HEK293 (cell line): ENCODE data around the gene ZSCAN4.

Source experiments
- CTCF ChIA-PET: fragments of 350-600 bp; formaldehyde crosslinking; extraction: SDS; loops from one replicate; lab custom pipeline; 2021; ENCODE audit warnings: antibody characterized with exemption; lab: Yijun Ruan, JAX
- POLR2A ChIA-PET: fragments of 300-600 bp; formaldehyde crosslinking; extraction: SDS; loops from one replicate; lab custom pipeline; 2020; ENCODE audit warnings: antibody characterized with exemption, inconsistent platforms; lab: Yijun Ruan, JAX
- H3K27ac ChIP-seq: fragments of 200-500 bp; sonication (Bioruptor generic); 2 replicates; pipeline ENCODE4 v1.5.1; 2014; ENCODE audit warnings: low read depth, low read length, control low read depth, inconsistent platforms; ENCODE audit errors: extremely low read depth
- H3K36me3 ChIP-seq, 2 experiments: fragments of 200-500 bp in 1 of 2; sonication (Bioruptor generic) in 1 of 2; 1 replicate in 1 of 2; 2 replicates in 1 of 2; pipeline ENCODE4 v1.5.1; 2014 to 2017; ENCODE audit warnings: inconsistent platforms in 2 of 2, low read length in 2 of 2; ENCODE audit not compliant: control insufficient read depth in 2 of 2, insufficient read depth in 1 of 2
- H3K4me1 ChIP-seq: fragments of 200-500 bp; sonication (Bioruptor generic); 2 replicates; pipeline ENCODE4 v1.5.1; 2014; ENCODE audit warnings: mild to moderate bottlenecking, low read length, inconsistent platforms; ENCODE audit not compliant: control insufficient read depth, insufficient read depth
- H3K4me3 ChIP-seq: 2 replicates; pipeline ENCODE4 v1.5.1; 2011; ENCODE audit warnings: low read depth, mild to moderate bottlenecking, control low read depth, low read length, moderate library complexity
- H3K9me3 ChIP-seq: fragments of 200-500 bp; sonication (Bioruptor generic); 2 replicates; pipeline ENCODE4 v1.5.1; 2014; ENCODE audit warnings: low read depth, low read length, inconsistent platforms; ENCODE audit not compliant: control insufficient read depth, insufficient read depth
- SETDB1 ChIP-seq: IDR thresholded peaks from one replicate; pipeline ENCODE4 v1.6.1; 2017; ENCODE audit warnings: mild to moderate bottlenecking, low read length, moderate library complexity, mixed read lengths; ENCODE audit not compliant: insufficient read length
- SP3 ChIP-seq: fragments of 450-650 bp; formaldehyde crosslinking; IDR thresholded peaks from 2 replicates; pipeline ENCODE4 v1.5.1; 2016; ENCODE audit warnings: missing biosample characterization, missing genetic modification characterization
- TRIM28 ChIP-seq: IDR thresholded peaks from 2 replicates; pipeline ENCODE4 v1.6.1; 2011; ENCODE audit warnings: low read length, control low read depth, borderline replicate concordance
- ZBTB20 ChIP-seq: fragments of 450-650 bp; formaldehyde crosslinking; IDR thresholded peaks from 2 replicates; pipeline ENCODE4 v1.5.1; 2016; ENCODE audit warnings: missing biosample characterization, missing genetic modification characterization
- ZNF112 ChIP-seq: fragments of 450-650 bp; formaldehyde crosslinking; IDR thresholded peaks from 2 replicates; pipeline ENCODE4 v1.5.0; 2017; ENCODE audit warnings: missing biosample characterization, missing genetic modification characterization
- ZNF174 ChIP-seq: fragments of 450-650 bp; formaldehyde crosslinking; IDR thresholded peaks from 2 replicates; pipeline ENCODE4 v1.5.0; 2017; ENCODE audit warnings: missing biosample characterization, mild to moderate bottlenecking, missing genetic modification characterization
- ZNF423 ChIP-seq: fragments of 450-650 bp; formaldehyde crosslinking; IDR thresholded peaks from 2 replicates; pipeline ENCODE4 v1.5.1; 2016; ENCODE audit warnings: missing biosample characterization, missing genetic modification characterization
- ZNF76 ChIP-seq: fragments of 450-650 bp; formaldehyde crosslinking; IDR thresholded peaks from 2 replicates; pipeline ENCODE4; 2016; ENCODE audit warnings: low read depth, missing biosample characterization, missing genetic modification characterization, borderline replicate concordance
- TF ChIP-seq, protein P1 (sequence below): fragments of 450-650 bp; formaldehyde crosslinking; IDR thresholded peaks from 2 replicates; pipeline ENCODE4 v1.5.1; 2016; ENCODE audit warnings: missing biosample characterization, missing genetic modification characterization
- TF ChIP-seq, protein P2 (sequence below): fragments of 450-650 bp; formaldehyde crosslinking; optimal IDR thresholded peaks from 2 replicates; pipeline ENCODE3; 2016; ENCODE audit warnings: missing biosample characterization, mild to moderate bottlenecking, missing genetic modification characterization
- TF ChIP-seq, protein P3 (sequence below): fragments of 450-650 bp; formaldehyde crosslinking; IDR thresholded peaks from 2 replicates; pipeline ENCODE4 v1.5.1; 2017; ENCODE audit warnings: missing biosample characterization, missing genetic modification characterization
- TF ChIP-seq, protein P4 (sequence below): fragments of 450-650 bp; formaldehyde crosslinking; IDR thresholded peaks from 2 replicates; pipeline ENCODE4; 2016; ENCODE audit warnings: missing biosample characterization, missing genetic modification characterization

The ZSCAN4 gene

DNA sequence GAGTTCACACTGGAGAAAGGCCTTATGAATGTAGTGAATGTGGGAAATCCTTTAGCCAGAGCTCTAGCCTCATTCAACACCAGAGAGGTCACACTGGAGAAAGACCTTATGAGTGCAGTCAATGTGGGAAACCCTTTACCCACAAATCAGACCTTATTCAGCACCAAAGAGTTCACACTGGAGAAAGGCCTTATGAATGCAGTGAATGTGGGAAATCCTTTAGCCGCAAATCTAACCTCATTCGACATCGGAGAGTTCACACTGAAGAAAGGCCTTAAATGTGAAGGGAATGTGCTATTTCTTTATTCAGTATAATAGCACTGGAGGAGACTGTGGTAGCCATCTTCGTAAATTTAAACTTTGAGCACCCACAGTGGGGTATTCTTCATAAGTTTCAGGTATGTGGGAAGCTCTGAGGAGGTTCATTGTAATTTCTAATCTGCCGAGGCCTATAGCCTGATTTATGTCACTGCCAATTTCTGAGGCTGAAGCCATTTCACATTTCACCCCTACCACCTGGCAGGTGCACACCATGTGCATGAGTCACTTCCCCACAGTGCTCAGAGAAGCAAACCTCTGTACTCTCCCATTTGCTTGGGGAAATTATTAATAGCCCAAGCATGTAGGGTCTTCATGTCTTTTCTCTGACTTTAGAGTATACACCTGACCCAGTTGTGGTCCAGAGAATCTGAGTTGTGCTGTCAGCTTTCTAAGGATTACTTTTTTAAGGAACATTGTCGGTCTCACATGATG is 19.5 kb downstream of the ZSCAN4 start:
- peaks cover 17% of the 10 kb centered on the region; the same call in 1 of the 2 replicates for H3K9me3 ChIP-seq
- CTCF ChIA-PET: interaction anchor here (0.6 kb wide), 1 partner anchor 211 kb away, joined by 3 read pairs; the partner anchor contains the start of gene ZNF772
- H3K36me3 ChIP-seq: peaks cover 4 to 78% of the 10 kb centered on the region in 2 experiments; a peak in 1 of 3 replicates
- no peak overlapping the region for H3K4me3 ChIP-seq
- H3K4me1 ChIP-seq: no peaks in the 10 kb centered on the region
- no peak overlapping the region for H3K27ac ChIP-seq
- POLR2A ChIA-PET: no interaction called here
- TF ChIP-seq SETDB1 (peak; percentile 94), SP3 (tag by site-specific recombination) (no peak), ZNF423 (tag by site-specific recombination) (no peak), TRIM28 (0 out of 2 replicates have a peak, but pooled peaks have one; percentile 25)
- TF ChIP-seq, all 188 proteins: peak for 2

DNA sequence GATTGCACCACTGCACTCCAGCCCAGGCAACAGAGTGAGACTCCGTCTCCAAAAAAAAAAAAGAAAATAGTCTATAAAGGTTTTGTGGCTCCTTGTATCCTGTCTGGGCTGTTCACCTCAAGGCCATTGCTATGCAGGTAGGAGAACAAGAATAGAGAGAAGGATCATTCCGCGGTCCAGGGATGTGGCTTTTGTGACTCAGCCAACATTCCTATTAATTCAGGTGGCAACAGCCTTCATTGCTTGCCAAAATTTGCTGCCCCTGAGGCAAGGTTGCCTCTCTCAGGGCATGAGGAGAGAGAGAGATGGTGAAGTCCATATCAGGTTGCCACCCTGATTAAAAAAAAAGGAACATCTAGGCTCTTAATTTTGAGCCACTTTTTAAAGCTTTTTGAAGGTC is 21.0 kb downstream of the ZSCAN4 start:
- Histone ChIP-seq H3K27ac (no peak overlapping the region), H3K4me3 (no peak overlapping the region), H3K9me3 (peaks cover 10% of the 10 kb centered on the region; the same call in 1 of the 2 replicates), H3K36me3 (peaks cover 4 to 62% of the 10 kb centered on the region in 2 experiments; a peak in 1 of 3 replicates), H3K4me1 (no peaks in the 10 kb centered on the region)
- TF ChIP-seq, protein P1, sequence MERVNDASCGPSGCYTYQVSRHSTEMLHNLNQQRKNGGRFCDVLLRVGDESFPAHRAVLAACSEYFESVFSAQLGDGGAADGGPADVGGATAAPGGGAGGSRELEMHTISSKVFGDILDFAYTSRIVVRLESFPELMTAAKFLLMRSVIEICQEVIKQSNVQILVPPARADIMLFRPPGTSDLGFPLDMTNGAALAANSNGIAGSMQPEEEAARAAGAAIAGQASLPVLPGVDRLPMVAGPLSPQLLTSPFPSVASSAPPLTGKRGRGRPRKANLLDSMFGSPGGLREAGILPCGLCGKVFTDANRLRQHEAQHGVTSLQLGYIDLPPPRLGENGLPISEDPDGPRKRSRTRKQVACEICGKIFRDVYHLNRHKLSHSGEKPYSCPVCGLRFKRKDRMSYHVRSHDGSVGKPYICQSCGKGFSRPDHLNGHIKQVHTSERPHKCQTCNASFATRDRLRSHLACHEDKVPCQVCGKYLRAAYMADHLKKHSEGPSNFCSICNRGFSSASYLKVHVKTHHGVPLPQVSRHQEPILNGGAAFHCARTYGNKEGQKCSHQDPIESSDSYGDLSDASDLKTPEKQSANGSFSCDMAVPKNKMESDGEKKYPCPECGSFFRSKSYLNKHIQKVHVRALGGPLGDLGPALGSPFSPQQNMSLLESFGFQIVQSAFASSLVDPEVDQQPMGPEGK (tag by site-specific recombination): no peak
- TF ChIP-seq ZNF174: no peak
- TF ChIP-seq, protein P2, sequence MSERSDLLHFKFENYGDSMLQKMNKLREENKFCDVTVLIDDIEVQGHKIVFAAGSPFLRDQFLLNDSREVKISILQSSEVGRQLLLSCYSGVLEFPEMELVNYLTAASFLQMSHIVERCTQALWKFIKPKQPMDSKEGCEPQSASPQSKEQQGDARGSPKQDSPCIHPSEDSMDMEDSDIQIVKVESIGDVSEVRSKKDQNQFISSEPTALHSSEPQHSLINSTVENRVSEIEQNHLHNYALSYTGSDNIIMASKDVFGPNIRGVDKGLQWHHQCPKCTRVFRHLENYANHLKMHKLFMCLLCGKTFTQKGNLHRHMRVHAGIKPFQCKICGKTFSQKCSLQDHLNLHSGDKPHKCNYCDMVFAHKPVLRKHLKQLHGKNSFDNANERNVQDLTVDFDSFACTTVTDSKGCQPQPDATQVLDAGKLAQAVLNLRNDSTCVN (tag by site-specific recombination): no peak
- POLR2A ChIA-PET: no interaction called here
- CTCF ChIA-PET: interaction anchor here (1.3 kb wide), 1 partner anchor 8 kb away, joined by 5 read pairs; the partner anchor contains the start of gene ZNF551

DNA sequence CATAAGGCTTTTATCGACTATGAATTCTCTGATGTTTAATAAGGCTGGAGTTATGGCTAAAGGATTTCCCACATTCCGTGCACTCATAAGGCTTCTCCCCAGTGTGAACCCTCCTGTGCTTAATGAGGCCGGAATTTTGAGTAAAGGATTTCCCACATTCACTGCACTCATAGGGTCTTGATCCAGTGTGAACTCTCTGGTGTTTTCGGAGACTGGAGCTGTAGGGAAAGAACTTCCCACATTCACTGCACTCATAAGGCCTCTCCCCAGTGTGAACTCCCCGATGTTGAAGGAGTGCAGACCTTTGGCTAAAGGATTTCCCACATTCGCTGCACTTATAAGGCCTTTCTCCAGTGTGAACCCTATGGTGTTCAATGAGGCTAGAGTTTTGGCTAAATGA is 32.9 kb downstream of the ZSCAN4 start:
- Histone ChIP-seq H3K9me3 (peaks cover 2% of the 10 kb centered on the region), H3K4me1 (no peaks in the 10 kb centered on the region), H3K27ac (no peak overlapping the region), H3K36me3 (no peaks in the 10 kb centered on the region; a peak in 1 of 3 replicates), H3K4me3 (no peak overlapping the region)
- CTCF ChIA-PET: no interaction called here
- peak; percentile 76 for TF ChIP-seq SETDB1
- TF ChIP-seq, protein P3, sequence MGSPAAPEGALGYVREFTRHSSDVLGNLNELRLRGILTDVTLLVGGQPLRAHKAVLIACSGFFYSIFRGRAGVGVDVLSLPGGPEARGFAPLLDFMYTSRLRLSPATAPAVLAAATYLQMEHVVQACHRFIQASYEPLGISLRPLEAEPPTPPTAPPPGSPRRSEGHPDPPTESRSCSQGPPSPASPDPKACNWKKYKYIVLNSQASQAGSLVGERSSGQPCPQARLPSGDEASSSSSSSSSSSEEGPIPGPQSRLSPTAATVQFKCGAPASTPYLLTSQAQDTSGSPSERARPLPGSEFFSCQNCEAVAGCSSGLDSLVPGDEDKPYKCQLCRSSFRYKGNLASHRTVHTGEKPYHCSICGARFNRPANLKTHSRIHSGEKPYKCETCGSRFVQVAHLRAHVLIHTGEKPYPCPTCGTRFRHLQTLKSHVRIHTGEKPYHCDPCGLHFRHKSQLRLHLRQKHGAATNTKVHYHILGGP (tag by site-specific recombination): no peak
- TF ChIP-seq, protein P4, sequence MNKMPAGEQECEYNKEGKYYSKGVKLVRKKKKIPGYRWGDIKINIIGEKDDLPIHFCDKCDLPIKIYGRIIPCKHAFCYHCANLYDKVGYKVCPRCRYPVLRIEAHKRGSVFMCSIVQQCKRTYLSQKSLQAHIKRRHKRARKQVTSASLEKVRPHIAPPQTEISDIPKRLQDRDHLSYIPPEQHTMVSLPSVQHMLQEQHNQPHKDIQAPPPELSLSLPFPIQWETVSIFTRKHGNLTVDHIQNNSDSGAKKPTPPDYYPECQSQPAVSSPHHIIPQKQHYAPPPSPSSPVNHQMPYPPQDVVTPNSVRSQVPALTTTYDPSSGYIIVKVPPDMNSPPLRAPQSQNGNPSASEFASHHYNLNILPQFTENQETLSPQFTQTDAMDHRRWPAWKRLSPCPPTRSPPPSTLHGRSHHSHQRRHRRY (tag by site-specific recombination): no peak
- TF ChIP-seq ZNF76: no peak
- TF ChIP-seq ZBTB20 (tag by site-specific recombination): no peak
- TF ChIP-seq ZNF112: no peak
- POLR2A ChIA-PET: no interaction called here
